MV-4-11 (cell line): Measurements from ENCODE around the gene ACOT12.
"Not testable (repeated sequence)": the region's sequence is repeated elsewhere in the genome, so short reads cannot be mapped to it uniquely, and the experiment has no call there.

Experiments used
- DNase-seq: peaks from one replicate; lab custom pipeline; 2025; lab: John Stamatoyannopoulos, UW

Gene ACOT12

DNA sequence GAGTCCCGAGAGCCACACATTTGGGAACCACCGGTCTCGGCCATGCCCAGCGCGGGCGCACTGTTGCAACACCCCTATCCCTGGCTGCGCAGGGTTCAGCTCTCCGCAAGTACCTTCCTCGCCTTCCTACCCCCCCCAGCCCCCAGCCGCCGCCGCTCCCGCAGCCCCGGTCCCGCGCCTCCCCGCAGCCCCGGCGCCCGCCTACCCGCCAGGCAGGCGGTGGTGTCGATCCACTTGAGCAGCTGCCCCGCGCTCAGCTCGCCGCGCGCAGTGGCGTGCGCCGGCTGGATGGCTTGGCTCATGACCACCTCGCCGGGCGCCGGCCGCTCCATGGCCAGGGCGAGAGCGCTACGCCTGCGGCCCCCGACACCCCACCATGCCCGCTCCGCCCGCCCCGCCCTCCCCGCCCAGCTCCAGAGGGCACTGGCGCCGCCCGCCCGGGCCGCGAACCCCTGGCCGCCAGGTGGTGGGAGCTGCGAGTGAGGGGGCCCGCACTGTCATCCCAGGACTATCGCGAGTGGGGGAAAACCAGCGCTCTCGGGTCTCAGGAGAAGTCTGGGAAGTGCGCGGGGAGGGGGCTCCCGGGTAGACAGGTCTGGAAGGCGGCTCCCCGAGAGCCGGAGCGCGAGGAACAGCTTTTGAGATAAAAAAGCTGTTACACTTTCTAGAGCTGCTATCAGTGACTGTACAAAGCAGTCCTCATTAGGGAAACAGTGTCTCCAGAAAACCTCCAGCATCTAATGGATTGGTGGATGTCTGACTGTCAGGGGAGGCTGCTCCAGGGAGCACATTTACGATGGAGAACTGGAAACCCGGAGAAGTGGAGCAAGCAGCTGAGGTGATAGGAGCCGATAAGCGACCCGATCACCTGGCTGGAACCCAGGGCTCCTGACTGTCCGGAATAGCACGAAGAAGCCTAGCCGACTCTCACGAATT lies at the start of gene ACOT12:
Gene ACOT12, minus strand, starts transcription at position 352 of the 936 bp plus-strand sequence. Its CDS starts 20 bp downstream, at position 332.
- DNase-seq, result no peak

DNA sequence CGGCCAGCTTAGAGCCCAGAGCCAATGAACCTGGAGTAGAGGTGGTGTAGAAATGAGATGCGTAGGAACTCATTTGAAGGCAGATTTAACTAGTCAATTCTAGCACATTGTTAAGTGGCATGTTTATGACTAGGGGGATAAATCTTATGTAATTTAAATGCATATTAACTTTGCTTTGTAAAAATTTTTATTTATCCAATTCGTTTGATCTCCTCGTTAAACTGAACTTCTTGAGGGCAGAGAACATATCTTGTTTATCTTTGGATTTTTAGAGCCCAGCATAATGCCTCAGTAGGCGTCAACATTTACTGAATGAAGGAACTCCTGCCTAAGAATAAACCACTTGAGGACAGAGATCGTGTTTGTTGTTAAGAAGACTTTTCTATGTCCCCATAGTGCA lies 41.1 kb upstream of the ACOT12 start:
- DNase-seq, result no peak

DNA sequence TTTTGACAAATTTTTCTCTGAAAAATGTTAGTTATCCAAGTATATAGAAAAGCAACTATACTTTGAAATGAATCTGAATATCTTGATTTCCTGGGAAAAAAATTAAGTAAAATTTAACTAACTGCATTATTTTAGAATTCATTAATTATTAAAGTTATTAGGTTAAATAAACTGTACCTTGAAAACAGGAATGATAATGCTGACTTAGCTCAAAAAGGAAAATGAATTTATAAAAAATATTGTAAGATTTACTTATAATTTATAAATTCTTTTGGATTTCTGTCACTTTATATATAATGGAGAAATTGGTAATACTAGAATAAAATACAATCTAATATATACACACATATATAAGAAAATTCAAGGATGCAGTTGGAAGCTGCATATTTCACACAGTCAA lies 36.1 kb upstream of the ACOT12 start:
- no peak for DNase-seq

DNA sequence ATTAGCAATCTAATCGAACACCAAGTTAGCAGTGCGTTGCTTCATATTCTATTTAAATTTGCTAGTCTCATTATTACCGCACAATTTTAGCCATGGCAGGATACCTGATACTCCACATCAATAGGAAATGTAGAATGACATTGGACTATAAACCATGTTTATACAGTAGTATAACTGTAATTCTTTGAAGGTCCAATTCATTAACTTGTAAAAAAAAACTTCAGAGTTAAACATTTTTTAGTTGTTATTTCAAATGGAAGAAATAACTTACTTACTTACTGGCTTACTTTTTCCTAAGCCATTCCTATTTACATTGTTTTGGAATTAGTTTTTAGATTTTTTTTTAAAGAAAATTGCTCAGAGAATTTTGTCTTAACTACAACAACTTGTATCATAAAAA lies 35.4 kb upstream of the ACOT12 start:
- DNase-seq, result no peak

DNA sequence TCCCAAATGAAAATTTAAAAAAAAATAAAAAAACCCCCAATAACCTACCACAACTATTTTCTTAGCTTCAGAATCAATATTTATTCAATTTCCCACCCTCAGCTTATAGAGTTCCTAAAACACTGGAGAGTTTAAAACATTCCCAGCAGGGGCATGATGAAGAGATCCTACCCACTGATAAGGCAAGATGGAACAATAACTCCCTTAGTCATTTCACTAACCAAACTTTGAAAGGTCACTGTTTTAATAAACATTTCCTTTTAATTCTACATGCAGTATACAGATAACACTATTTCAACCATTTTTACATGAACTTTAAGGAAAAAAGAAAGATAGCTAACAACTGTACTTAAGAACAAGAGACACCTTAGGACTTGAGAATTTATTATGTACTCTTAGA lies 34.9 kb upstream of the ACOT12 start:
- no peak for DNase-seq

DNA sequence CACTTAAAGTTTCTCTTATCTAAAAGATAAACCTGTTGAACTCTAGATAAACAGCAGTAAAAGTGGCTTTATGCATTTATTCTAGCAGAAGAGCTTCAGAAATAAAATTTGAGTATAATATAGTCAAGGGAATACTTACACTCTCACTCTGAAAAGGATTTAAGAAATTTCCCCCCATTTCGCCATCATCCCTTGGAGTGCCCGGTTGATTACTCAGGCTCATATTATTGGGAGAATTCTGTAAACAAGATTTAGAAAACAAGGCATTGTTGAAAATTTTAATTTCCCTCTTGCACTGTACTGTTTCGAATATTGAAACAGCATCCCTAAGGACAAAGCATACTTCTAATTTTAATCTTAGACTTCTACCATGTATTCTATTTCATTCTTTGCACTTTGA lies 34.5 kb upstream of the ACOT12 start:
- no peak for DNase-seq

DNA sequence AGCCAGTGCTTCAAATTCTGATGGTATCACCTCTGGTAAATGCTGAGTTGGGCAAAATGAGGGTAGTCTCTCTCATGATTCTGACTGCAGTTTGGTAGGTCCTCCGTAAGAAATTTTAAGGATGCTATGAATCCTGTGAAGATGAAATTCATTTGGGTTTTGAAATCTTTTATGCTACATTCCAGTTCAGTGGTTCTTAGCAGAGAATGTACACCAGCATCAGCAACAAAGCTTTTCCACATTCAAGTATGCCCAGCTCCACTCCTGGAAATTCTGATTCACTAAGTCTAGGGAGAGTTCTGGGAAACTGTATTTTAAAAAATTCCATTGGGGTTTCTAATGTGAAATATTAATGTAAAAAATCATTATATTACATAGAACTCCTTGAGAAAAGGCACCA lies 33.6 kb upstream of the ACOT12 start:
- no peak for DNase-seq

DNA sequence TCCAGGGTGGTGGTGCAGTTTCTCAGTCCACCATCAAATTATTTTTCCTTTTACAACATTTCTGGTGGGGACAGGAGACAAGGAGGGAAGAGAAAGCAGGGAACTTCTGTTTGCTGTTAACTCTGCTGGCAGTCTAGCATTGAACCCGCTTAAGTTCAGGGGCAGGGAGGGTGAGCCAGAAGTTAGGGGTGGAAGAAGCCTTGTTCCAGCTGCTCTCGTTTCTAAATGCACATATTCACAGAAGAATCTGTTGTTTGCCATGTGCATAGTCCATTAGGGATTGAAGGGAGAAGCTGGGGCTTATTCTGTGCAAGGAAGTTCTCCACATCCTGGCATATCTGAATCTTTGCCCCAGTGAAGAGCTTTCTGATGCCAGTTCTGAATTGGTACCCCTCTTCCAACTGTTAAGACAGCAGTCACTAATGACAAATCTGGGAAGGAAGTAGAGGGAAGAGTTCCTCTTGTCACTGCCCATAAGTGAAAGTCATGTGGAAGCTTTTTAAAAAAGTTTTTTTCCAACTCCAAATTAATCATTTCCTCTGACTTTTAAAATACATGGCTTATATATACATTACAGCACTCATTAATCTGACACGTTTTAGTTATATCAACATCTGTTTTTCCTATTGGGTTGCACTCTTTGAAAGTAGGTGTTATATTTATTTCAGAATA lies 32.6 kb upstream of the ACOT12 start:
- no peak for DNase-seq

DNA sequence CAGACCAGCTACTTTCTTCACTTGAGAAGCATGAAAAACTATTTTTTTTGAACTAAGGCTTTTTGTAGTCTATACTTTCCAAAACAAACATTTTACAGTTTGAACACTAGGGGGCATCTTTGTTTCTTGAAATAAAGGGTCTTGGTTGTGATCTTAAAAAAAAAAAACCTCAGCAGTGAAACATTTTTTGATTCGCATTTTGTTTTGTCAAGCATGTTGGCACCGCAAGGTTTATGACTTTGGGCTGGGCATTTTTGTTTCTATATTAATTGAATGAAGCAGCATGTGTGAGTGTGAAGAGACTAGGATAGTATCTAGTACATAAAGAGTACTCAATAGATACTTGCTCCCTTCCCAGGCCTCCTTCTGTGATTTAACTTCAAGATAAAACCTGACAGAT lies 31.6 kb upstream of the ACOT12 start:
- peak; percentile 45 for DNase-seq

DNA sequence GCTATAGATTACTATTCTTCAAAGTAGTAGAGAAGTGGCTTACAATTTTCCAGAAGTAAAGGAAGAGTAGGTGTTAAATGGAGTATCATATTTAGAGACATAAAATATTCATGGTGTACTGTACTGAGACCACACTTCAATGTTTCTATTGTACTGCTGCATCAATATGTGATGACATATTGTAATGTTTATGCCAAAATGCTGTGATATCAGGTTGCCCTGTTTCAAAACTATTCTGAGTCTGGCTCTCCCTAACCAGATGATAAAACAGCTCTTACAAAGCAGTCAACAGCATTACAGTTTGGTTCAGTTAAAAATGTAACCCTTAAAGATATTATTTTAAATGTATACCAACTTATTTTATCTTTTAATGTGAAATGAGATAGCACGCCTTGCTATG lies 30.8 kb upstream of the ACOT12 start:
- DNase-seq, result no peak

DNA sequence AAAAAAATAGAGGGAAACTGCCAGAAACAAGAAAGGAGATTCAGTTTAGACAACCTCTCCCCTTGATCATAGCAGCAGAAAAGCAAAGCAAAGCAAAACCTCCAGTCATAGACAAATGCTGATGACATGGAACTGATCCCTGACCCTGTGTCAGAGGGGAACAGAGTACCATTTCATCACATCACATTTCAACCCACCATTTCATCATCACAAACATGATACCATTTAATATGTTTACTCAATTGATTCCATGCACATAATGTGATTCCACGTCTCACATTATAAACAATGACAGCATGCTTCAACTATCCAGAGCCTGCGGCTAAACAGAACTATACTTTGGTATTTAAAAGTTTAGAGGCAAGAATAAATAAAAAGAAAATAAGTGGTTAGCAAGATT lies 28.7 kb upstream of the ACOT12 start:
- peak; percentile 2 for DNase-seq

DNA sequence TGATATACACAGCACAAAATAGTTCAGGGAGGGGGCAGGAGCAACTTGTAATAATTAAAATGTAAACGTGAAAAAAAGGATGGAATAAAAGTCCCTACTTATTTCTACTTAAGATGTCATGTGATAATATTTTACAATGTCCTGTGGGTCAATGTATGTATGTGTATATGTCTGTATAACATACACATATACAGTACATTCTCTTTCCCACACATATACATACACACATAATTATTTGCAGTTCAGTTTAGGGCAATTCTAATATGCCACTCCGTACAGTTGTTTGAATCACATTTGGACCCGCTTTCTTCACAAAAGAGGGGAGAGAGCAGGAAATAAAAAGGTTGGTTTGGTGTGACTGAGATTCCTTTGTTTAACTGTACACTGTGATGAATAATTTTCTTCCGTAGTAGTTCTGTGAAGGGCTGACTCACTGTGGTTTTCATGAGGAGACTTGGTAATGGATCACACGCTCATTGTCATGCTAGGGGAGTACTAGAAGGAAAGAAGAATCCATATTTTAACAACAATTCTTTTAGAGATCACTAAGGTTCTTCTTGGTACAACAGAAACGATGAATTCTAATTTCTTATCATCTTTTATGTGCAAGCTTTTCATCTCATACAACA lies 26.2 kb upstream of the ACOT12 start:
- DNase-seq, result peak; percentile 73

DNA sequence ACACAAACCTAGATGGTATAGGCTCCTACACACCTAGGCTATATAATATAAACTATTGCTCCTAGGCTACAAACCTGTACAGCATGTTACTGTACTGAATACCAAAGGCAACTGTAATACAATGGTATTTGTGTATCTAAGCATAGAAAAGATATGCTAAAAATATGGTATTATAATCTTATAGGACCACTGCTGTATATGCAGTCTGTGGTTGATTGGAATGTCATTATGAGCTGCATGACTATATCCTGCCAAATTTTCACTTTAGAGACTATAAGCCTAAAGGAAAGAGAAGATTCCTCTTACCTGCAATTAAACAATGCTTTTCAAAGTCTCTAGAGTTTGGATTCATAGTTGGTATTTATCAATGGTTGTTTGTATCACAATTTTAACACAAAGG lies 24.7 kb upstream of the ACOT12 start:
- DNase-seq, result no peak

DNA sequence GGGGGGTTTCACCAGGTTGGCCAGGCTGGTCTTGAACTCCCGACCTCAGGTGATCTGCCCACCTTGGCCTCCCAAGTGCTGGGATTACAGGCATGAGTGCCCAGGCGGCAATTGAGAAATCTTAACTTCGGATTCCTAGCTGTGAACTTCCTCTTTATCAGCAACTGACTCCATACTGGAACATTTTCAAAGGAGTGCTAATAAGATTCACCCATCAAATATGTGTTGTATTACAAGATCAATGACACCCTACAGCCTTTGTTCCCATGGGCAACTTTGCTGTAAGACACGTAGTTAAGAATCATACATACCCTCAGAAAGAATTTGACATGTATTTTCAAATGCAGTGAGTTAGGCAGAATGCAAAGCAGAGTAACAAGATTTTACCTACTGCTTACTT lies 23.1 kb upstream of the ACOT12 start:
- DNase-seq, result no peak

DNA sequence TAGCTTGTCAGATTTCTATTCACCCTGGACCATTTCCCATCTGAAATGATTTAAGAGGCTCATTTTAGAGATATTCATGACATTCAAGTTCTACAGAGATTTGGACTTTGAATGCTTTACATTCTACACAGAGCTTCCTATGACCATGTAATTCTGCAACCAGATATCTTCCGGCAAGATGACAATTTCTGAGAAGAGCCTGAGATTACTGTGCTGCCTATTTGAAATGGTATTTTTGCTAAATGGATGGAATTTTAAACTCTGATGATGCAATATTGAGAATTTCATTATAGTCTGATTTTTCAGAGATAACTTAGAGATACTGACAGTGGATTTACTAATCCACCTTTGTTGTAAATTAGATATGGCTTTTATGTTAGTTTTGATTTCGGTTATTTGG lies 16.0 kb upstream of the ACOT12 start:
- no peak for DNase-seq

DNA sequence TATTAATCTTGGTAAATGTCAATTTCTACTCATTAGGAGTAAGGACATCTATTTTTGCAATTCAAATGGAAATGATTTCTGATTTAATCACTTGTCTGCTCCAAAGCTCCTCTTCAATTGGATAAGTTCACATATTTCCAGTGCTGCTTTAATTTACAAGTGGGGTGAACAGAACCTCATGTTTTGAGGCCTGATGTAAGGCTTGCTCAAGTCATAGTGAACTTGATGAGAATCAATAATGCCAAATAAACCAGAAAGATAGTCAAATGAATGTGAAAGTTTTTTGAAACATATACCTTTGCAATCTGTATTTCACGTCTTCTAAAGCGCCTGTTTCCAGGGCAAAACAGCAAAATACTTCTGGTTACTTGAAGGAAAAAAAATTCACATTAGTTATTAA lies 15.4 kb upstream of the ACOT12 start:
- no peak for DNase-seq

DNA sequence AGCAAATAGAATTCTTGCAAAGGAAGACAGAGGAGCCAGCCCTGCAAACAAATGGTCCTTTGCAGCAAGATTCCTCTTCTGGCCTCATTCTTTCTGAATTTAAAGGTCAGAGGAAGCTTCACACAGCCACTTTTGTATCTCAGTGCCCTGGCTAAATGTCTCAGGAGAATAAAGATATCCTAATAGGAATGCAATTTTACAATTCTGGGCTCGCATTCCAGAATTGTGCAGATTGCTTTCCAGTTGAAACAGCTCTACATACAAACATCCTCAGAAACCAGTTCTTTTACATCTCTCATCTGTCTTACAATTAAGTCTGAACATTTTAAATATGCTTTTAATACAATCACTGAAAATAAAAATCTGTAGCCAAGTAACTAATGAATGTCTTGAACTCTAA lies 14.6 kb upstream of the ACOT12 start:
- no peak for DNase-seq

DNA sequence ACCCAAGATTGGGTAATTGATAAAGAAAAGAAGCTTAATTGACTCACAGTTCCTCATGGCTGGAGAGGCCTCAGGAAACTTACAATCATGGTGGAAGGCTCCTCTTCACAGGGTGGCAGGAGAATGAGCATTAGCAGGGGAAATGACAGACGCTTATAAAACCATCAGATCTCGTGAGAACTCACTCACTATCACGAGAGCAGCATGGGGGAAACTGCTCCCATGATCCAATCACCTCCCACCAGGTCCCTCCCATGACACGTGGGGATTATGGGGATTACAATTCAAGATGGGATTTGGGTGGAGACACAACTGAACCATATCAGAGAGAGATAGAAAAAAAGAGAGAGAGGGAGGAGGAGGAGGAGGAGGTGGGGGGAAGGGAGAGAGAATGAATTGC lies 13.9 kb upstream of the ACOT12 start:
- not testable (repeated sequence) for DNase-seq

DNA sequence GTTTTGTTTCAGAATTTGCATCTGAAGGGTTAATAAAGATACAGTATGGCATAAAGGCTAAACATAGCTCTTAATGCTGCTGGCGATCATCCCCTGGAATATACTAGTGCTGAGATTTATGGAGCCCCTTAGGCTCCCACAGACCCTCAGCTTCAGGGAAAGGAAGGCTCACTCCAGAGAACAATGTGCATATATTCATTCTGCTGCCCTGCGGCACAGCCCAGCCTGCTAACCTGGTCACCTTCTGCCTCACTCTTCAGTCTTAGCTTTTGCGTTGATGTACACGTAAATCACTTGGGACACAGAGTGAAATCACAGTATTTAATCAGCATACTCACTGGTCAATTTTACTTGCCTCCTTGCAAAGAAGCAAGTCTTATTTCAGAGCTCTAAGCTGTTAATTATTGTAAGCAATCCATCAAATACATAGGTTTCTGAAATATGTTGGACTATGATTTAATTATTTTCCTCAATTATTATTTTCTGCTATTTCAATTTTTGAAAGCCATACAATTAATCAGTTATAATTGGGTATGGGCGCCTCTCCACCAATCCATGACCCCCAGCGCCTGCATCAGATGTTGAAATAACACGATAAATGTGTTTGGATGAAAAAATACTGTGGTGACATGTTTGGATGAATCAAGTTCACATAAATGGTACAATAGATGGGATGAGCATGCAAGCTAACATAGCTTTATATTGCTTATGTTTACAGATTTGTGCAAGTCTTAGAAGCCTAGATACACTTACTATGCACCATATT lies 11.4 kb upstream of the ACOT12 start:
- DNase-seq, result no peak

DNA sequence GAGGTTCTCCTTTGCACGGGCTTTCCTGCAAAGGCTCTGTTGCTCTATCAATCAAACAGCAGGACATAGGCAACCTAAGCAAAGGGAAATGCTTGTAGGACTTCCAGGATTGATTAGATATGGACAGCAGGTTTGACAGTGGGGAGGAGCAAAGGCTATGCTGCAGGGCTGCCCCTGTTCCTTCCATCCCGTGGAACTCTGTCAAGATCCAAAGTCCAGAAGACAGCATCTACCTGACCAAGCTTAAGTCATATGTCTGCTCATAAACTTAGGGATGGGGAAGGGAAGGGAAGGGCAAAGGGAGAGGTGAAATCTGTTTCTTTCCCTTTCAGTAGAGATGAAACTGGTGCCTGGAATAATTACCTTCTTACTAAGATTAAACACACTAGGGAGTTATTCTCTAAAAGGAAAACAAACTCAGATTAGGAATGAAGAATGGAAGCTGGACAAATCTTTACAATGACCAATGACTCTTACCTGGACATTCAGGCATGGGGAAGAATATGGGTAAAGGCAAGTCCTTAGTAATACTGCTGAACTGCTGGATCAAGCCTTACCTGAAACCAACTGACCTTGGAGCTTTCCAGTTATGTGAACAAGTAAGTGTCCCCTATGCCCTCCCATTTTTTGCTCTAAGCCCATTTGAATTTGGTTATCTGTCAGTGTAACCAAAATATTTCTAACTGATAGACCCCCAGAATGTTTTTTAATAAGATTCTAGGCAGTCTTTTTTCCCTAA lies 8.4 kb upstream of the ACOT12 start:
- no peak for DNase-seq

DNA sequence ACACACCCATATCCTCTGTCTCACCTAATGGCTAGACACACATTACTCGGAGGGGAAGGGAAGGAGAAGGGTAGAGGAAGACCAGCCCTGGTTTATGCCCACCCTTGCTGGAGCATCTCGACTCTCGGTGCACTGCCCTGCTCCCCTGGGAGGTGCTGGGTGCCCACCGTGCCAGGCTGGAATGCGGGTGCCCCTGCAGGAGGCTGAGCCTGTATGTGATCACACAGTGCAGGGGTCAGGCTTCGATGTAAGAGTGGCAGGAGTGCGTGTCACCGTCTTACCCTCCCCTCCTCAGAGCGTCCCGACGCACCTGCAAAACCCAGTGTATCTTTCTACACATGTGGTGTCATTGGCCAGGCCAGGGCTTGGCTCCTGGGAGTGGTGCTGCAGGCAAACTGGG lies 7.3 kb upstream of the ACOT12 start:
- no peak for DNase-seq

DNA sequence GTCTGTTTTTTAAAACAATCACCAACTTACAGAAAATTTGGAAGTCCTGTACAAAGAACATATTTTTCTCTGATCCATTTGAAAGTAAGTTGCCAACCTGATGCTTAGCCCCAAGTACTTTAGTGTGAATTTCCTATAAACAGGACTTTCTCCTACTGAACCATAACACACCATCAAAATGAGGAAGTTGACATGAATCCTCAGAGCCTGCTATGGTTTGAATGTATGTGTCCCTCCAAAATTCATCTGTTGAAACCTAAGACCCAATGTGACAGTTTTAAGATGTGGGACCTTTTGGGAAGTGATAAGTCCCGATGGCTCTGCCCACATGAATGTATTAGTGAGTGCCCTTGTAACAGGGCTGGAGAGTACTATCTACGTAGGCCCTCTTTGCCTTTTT lies 6.4 kb upstream of the ACOT12 start:
- DNase-seq, result peak; percentile 72
